Chondrocyte (in vitro differentiated cells): ENCODE results near the gene TP63. TPM values are rescaled to one million over a fixed set of nuclear protein-coding genes. Genes with fewer than 3 reads are reported as not detected.

Experiments
- DNase-seq: peaks from one replicate; pipeline ENCODE4 v3.0.0; 2021; ENCODE audit warnings: mixed read lengths, low spot score
- H3K27ac Mint-ChIP-seq: one replicate; pipeline ENCODE4 v1.8.0; 2021; ENCODE audit warnings: mild to moderate bottlenecking, moderate library complexity, mixed read lengths; ENCODE audit not compliant: unreplicated experiment
- H3K27me3 Mint-ChIP-seq: 2 replicates; pipeline ENCODE4 v1.8.0; 2021; ENCODE audit warnings: low read depth, mixed read lengths
- H3K36me3 Mint-ChIP-seq: 2 replicates; pipeline ENCODE4 v1.8.0; 2021; ENCODE audit warnings: low read depth, mixed read lengths
- H3K4me1 Mint-ChIP-seq: 2 replicates; pipeline ENCODE4 v1.8.0; 2021; ENCODE audit warnings: low read depth, mild to moderate bottlenecking, mixed read lengths
- H3K4me3 Mint-ChIP-seq: one replicate; pipeline ENCODE4 v1.8.0; 2021; ENCODE audit warnings: mild to moderate bottlenecking, moderate library complexity, mixed read lengths; ENCODE audit not compliant: unreplicated experiment
- H3K9me3 Mint-ChIP-seq: 2 replicates; pipeline ENCODE4 v1.8.0; 2021; ENCODE audit warnings: low read depth, mixed read lengths
- total RNA-seq: library from RNA; stranded (reverse); gene quantifications from 3 replicates; pipeline ENCODE4 v1.2.1, GENCODE V29; 2021
- TF ChIP-seq, protein P1 (sequence below): fragments of 200-600 bp; sonication (generic); IDR thresholded peaks from 2 replicates; pipeline ENCODE4 v1.5.0; 2021; ENCODE audit warnings: antibody characterized with exemption, mild to moderate bottlenecking, moderate library complexity

TP63 gene
- total RNA-seq, 1 donor from 2014 or later = not detected

DNA sequence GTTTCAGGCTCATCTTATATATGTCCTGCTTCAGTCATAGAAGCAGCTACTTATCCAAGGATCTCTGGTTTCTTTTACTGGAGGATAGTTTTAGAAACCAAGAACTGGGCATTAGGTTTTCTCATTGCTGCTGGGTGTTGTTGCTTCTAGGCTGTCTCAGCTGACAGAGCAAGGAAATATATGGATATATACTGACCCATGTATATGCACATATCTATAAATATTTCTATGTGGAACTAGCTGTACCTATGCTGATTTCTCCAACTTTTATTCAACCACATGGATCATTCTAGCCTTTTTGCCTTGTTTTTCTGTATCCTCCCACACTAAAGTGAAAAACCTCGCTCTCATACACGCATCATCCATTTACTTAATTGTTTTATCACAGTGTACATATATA lies 64.2 kb downstream of the TP63 start:
- TF ChIP-seq, protein P1, sequence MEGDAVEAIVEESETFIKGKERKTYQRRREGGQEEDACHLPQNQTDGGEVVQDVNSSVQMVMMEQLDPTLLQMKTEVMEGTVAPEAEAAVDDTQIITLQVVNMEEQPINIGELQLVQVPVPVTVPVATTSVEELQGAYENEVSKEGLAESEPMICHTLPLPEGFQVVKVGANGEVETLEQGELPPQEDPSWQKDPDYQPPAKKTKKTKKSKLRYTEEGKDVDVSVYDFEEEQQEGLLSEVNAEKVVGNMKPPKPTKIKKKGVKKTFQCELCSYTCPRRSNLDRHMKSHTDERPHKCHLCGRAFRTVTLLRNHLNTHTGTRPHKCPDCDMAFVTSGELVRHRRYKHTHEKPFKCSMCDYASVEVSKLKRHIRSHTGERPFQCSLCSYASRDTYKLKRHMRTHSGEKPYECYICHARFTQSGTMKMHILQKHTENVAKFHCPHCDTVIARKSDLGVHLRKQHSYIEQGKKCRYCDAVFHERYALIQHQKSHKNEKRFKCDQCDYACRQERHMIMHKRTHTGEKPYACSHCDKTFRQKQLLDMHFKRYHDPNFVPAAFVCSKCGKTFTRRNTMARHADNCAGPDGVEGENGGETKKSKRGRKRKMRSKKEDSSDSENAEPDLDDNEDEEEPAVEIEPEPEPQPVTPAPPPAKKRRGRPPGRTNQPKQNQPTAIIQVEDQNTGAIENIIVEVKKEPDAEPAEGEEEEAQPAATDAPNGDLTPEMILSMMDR = no peak

DNA sequence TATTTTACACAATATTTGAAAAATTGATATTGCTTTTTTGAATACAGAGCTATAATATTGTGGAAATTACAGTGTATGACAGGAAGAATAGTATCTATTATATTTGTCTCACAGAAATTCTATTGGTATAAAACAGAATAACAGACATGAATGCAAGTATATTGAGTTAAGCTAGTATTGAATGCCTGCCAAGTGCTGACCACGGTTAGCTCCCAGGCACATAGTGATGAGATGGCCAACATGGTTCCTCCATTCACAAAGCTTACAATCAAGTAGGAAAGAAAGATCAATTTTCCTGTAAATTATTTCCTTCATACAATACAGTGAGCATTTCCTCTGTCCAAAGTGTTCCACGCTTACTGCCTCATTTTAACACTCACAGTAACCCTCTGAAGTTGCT lies 67.6 kb downstream of the TP63 start:
- H3K4me3 Mint-ChIP-seq = no peak overlapping the region
- H3K27ac Mint-ChIP-seq = no peak overlapping the region
- H3K4me1 Mint-ChIP-seq = peaks cover 8% of the 10 kb centered on the region
- peaks cover 2% of the 10 kb centered on the region for H3K27me3 Mint-ChIP-seq
- H3K36me3 Mint-ChIP-seq = no peaks in the 10 kb centered on the region
- TF ChIP-seq, protein P1 = no peak
- no peaks in the 10 kb centered on the region for H3K9me3 Mint-ChIP-seq
- DNase-seq = no peak

More for the DNA sequence above, 64.2 kb downstream of the TP63 start:
- Mint-ChIP-seq H3K27ac (no peak overlapping the region), H3K4me3 (no peak overlapping the region), H3K4me1 (peaks cover 4% of the 10 kb centered on the region), H3K9me3 (no peaks in the 10 kb centered on the region), H3K27me3 (peaks cover 2% of the 10 kb centered on the region), H3K36me3 (no peaks in the 10 kb centered on the region)
- DNase-seq = no peak

DNA sequence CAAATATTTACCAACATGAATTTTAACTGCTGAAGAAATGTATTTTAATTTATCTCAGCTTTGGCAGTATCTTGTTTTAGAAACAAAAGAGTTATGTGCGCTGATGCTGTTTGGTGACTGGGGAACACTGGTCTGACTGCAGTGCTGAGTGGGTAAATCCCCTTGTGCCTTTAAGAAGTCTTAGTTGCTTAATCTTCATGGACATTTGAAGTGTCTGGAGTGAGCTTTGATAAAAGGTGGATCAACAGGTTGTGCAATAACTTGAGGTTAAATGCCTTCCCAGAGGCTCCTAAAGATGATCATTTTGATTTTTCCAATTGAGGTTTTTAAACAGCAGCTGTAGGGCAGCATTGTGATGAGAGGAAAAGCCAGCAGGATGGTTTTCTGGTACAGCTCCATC lies 68.7 kb downstream of the TP63 start:
- Mint-ChIP-seq H3K27me3 (peaks cover 2% of the 10 kb centered on the region), H3K27ac (no peak overlapping the region), H3K36me3 (no peaks in the 10 kb centered on the region), H3K9me3 (no peaks in the 10 kb centered on the region), H3K4me3 (no peak overlapping the region), H3K4me1 (peaks cover 8% of the 10 kb centered on the region)
- DNase-seq = no peak
- TF ChIP-seq, protein P1 = no peak

DNA sequence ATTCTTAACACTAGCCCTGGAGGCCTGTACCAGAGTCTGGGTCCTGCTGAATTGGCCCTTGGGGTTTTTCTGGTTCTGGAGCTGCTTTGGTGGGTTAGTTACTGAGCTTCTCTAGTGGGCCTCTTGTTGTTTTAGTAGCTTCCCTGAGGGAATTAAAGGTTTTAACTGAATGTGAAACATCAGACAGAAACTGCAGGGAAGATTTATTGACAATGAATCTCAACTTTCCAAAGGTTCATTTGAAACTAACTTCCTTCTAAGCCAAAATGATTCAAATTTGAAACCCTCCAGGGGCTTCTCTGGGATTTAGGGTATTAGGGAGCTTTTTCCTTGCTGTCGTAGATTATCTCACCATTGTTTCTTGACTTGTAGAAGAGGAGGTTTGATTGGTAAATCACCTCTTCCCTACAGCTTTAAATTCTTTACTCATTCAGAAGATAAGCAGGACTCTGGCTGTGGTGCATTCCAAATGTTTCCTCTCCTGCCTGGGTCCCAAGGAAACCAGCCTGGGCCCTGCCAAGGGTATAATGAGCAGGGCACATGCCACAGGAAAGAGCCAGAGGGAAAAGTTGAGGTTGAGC lies 71.0 kb downstream of the TP63 start:
- DNase-seq = no peak
- H3K27ac Mint-ChIP-seq = no peak overlapping the region
- H3K27me3 Mint-ChIP-seq = peaks cover 2% of the 10 kb centered on the region
- no peaks in the 10 kb centered on the region for H3K36me3 Mint-ChIP-seq
- TF ChIP-seq, protein P1 = no peak
- H3K4me1 Mint-ChIP-seq = peaks cover 3% of the 10 kb centered on the region
- no peaks in the 10 kb centered on the region for H3K9me3 Mint-ChIP-seq
- H3K4me3 Mint-ChIP-seq = no peak overlapping the region

DNA sequence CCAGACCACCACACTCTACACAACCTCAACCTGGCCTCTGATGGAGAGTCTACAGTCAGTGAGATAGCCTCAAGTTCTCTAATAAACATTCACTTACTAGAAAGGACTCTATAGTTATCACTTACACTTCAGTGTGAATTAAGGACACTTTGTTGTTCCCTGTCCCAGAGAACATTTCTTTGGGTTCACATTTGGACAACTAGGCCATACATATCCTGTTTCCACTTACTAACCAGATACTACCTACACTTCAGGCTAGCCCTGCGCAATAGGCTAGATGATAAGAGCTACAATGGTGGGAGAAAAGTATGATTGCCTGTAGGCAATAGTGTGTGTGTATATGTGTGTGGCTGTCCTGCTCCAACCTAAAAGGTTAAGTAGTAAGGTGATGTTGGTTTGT lies 72.7 kb downstream of the TP63 start:
- no peak for DNase-seq

More for the DNA sequence above, 72.7 kb downstream of the TP63 start:
- Mint-ChIP-seq H3K36me3 (no peaks in the 10 kb centered on the region), H3K9me3 (no peaks in the 10 kb centered on the region), H3K27me3 (no peaks in the 10 kb centered on the region), H3K27ac (no peak overlapping the region), H3K4me3 (no peak overlapping the region), H3K4me1 (peaks cover 3% of the 10 kb centered on the region)
- TF ChIP-seq, protein P1 = no peak
